K562 (cell line): ENCODE results near the gene ADGRB2. TPM values are rescaled to one million over a fixed set of nuclear protein-coding genes. Genes with fewer than 3 reads are reported as not detected.

Experiments used
- DMBX1 ChIP-seq: fragments of 250-450 bp; sonication (Bioruptor Pico); IDR thresholded peaks from 2 replicates; pipeline ENCODE4 v1.8.0; 2022; ENCODE audit warnings: inconsistent platforms, mild to moderate bottlenecking, moderate library complexity, borderline replicate concordance
- GTF2F1 ChIP-seq: IDR thresholded peaks from 2 replicates; pipeline ENCODE4 v1.6.1; 2011; ENCODE audit warnings: low read depth, low read length, improper control_type of control experiment
- HDAC1 ChIP-seq, 2 experiments: fragments of 450-650 bp; IDR thresholded peaks; 2 replicates each; pipeline ENCODE4 v1.6.1; 2016 to 2017; ENCODE audit warnings: inconsistent platforms in 1 of 2, mild to moderate bottlenecking in 1 of 2, moderate library complexity in 1 of 2
- HMG20A ChIP-seq: fragments of 450-650 bp; formaldehyde crosslinking; conservative IDR thresholded peaks from 2 replicates; pipeline ENCODE4 v1.4.0; 2020; ENCODE audit warnings: mild to moderate bottlenecking, mixed read lengths
- LCOR ChIP-seq: sonication (generic); formaldehyde crosslinking; IDR thresholded peaks from 2 replicates; pipeline ENCODE4 v1.8.0; 2022; ENCODE audit warnings: mild to moderate bottlenecking, missing genetic modification reagents
- NR2C1 ChIP-seq, 2 experiments: fragments of 450-650 bp; IDR thresholded peaks; 2 replicates each; pipeline ENCODE4 v1.6.1; 2017; ENCODE audit warnings: mild to moderate bottlenecking in 2 of 2, antibody characterized with exemption in 1 of 2, inconsistent platforms in 1 of 2, missing compliant biosample characterization in 1 of 2, missing genetic modification characterization in 1 of 2
- RCOR1 ChIP-seq, 2 experiments: IDR thresholded peaks; 2 replicates each; pipeline ENCODE4 v1.6.1; 2012; ENCODE audit warnings: low read depth in 2 of 2, low read length in 2 of 2, borderline replicate concordance in 1 of 2, improper control_type of control experiment in 1 of 2
- TAF7 ChIP-seq: fragments of 450-650 bp; IDR thresholded peaks from 2 replicates; pipeline ENCODE4 v1.6.1; 2016; ENCODE audit warnings: missing genetic modification characterization, missing compliant biosample characterization
- ZNF175 ChIP-seq: fragments of 200-800 bp; sonication (Bioruptor generic); IDR thresholded peaks from 2 replicates; pipeline ENCODE4 v1.6.1; 2016; ENCODE audit warnings: low read depth, mild to moderate bottlenecking, missing genetic modification characterization, missing compliant biosample characterization
- ZNF197 ChIP-seq: fragments of 200-800 bp; sonication (Bioruptor generic); IDR thresholded peaks from 2 replicates; pipeline ENCODE4 v1.6.1; 2016; ENCODE audit warnings: low read depth, missing genetic modification characterization, missing compliant biosample characterization
- polyA plus RNA-seq, 8 experiments: library from polyadenylated mRNA; depleted of rRNA in 4 of 8; stranded (reverse) in 5 of 8; unstranded in 3 of 8; fragments of >200 nt; fragmentation: Nextera tagmentation in 2 of 8; fragmentation: Illumina TruSeq in 1 of 8; extraction: Ambion mirVana in 2 of 8; extraction: Trizol in 1 of 8; gene quantifications; 2 replicates each; pipeline versions ENCODE4 v1.2.1 to v1.2.3, GENCODE V29; 2011 to 2014; ENCODE audit warnings: inconsistent platforms in 1 of 8, missing spikeins in 1 of 8
- total RNA-seq, 7 experiments: library from RNA; depleted of rRNA in 6 of 7; stranded (reverse); fragments of >200 nt in 6 of 7; fragmentation: Illumina TruSeq in 2 of 7; extraction: Trizol in 2 of 7; gene quantifications; 2 replicates each; pipeline versions ENCODE4 v1.2.1 to v1.2.3, GENCODE V29; 2011 to 2021; ENCODE audit warnings: low replicate concordance in 1 of 7
- TF ChIP-seq, protein P1 (sequence below): sonication (generic); formaldehyde crosslinking; IDR thresholded peaks from 2 replicates; pipeline ENCODE4 v1.8.1; 2023; ENCODE audit warnings: mild to moderate bottlenecking, missing genetic modification reagents
- TF ChIP-seq, protein P2 (sequence below), 2 experiments: fragments of 450-650 bp in 1 of 2; sonication (generic) in 1 of 2; formaldehyde crosslinking in 1 of 2; IDR thresholded peaks in 1 of 2; conservative IDR thresholded peaks in 1 of 2; 2 replicates each; pipeline versions ENCODE4 v1.6.1 to v1.8.1; 2016 to 2023; ENCODE audit warnings: mild to moderate bottlenecking in 2 of 2, moderate library complexity in 2 of 2, inconsistent platforms in 1 of 2, missing genetic modification reagents in 1 of 2
- TF ChIP-seq, protein P3 (sequence below), 2 experiments: fragments of 450-650 bp; formaldehyde crosslinking in 1 of 2; IDR thresholded peaks; 2 replicates each; pipeline versions ENCODE4 v1.4.0 to v1.6.1; 2014 to 2020; ENCODE audit warnings: mild to moderate bottlenecking in 2 of 2, borderline replicate concordance in 1 of 2, low read depth in 1 of 2

ADGRB2 gene
- total and polyA plus RNA-seq, 9 of the 15 experiments (the other 6 are each of a cell fraction or from before 2014, with no cell fraction given), result 0.04 to 0.23 (median 0.20) TPM; not detected in 2

DNA sequence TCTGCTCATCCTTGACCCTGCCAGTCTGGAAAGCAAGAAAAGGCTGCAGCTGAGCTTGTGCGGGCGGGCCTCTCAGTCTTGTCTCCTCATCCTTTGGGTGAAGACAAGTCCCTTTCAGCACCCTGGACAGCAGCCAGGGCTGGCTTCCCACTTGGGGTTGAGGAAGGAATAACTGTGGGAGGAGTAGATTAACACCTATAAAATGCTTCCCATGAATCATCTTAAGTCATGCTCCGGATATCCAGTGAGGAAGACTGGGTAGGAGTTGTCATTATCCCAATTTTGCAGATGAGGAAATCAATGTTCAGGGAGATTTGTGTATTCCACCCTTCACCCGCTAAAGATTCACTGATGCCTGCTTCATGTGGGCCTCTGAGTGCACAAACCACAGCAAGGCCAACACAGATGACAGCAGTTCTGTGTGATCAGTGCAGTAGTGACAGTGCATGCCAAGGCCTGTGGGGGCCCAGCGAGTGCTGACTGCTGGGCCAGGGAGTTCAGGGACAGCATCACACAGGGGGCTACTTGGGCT lies 40.2 kb downstream of the ADGRB2 start (continued):
- TF ChIP-seq, protein P1, sequence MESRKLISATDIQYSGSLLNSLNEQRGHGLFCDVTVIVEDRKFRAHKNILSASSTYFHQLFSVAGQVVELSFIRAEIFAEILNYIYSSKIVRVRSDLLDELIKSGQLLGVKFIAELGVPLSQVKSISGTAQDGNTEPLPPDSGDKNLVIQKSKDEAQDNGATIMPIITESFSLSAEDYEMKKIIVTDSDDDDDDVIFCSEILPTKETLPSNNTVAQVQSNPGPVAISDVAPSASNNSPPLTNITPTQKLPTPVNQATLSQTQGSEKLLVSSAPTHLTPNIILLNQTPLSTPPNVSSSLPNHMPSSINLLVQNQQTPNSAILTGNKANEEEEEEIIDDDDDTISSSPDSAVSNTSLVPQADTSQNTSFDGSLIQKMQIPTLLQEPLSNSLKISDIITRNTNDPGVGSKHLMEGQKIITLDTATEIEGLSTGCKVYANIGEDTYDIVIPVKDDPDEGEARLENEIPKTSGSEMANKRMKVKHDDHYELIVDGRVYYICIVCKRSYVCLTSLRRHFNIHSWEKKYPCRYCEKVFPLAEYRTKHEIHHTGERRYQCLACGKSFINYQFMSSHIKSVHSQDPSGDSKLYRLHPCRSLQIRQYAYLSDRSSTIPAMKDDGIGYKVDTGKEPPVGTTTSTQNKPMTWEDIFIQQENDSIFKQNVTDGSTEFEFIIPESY, result peak; percentile 53; the same call in 1 of the 2 replicates
- TF ChIP-seq TAF7 (no peak), LCOR (CRISPR knock-in tag) (0 out of 2 replicates have a peak, but pooled peaks have one; percentile 50), GTF2F1 (no peak), HDAC1 (IDR thresholded peaks at IDR 0.05) (peak in 1 of 2 experiments; percentile 16; a peak in 1 of 4 replicates), ZNF197 (CRISPR knock-in tag) (peak; percentile 91; the same call in 1 of the 2 replicates), NR2C1 (IDR thresholded peaks at IDR 0.05) (no peak), NR2C1 (tag; IDR thresholded peaks at IDR 0.05) (0 out of 2 replicates have a peak, but pooled peaks have one; percentile 25), RCOR1 (IDR thresholded peaks at IDR 0.05; ENCODE audit: borderline replicate concordance in 1 of 2, low read depth in 2 of 2, low read length in 2 of 2) (peak; percentile 17 to 85; a peak in 2 of 4 replicates), HMG20A (CRISPR knock-in tag) (no peak), ZNF175 (CRISPR knock-in tag) (peak; percentile 58; the same call in 1 of the 2 replicates), DMBX1 (peak; percentile 82)
- TF ChIP-seq, protein P2, sequence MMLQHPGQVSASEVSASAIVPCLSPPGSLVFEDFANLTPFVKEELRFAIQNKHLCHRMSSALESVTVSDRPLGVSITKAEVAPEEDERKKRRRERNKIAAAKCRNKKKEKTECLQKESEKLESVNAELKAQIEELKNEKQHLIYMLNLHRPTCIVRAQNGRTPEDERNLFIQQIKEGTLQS (IDR thresholded peaks at IDR 0.05), result no peak
- TF ChIP-seq, protein P2 (CRISPR knock-in tag; conservative IDR thresholded peaks at IDR 0.05), result 0 out of 2 replicates have a peak, but pooled peaks have one; percentile 52
- TF ChIP-seq, protein P3, sequence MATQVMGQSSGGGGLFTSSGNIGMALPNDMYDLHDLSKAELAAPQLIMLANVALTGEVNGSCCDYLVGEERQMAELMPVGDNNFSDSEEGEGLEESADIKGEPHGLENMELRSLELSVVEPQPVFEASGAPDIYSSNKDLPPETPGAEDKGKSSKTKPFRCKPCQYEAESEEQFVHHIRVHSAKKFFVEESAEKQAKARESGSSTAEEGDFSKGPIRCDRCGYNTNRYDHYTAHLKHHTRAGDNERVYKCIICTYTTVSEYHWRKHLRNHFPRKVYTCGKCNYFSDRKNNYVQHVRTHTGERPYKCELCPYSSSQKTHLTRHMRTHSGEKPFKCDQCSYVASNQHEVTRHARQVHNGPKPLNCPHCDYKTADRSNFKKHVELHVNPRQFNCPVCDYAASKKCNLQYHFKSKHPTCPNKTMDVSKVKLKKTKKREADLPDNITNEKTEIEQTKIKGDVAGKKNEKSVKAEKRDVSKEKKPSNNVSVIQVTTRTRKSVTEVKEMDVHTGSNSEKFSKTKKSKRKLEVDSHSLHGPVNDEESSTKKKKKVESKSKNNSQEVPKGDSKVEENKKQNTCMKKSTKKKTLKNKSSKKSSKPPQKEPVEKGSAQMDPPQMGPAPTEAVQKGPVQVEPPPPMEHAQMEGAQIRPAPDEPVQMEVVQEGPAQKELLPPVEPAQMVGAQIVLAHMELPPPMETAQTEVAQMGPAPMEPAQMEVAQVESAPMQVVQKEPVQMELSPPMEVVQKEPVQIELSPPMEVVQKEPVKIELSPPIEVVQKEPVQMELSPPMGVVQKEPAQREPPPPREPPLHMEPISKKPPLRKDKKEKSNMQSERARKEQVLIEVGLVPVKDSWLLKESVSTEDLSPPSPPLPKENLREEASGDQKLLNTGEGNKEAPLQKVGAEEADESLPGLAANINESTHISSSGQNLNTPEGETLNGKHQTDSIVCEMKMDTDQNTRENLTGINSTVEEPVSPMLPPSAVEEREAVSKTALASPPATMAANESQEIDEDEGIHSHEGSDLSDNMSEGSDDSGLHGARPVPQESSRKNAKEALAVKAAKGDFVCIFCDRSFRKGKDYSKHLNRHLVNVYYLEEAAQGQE (IDR thresholded peaks at IDR 0.05; ENCODE audit: borderline replicate concordance), result peak; percentile 100
- TF ChIP-seq, protein P3 (CRISPR knock-in tag; IDR thresholded peaks at IDR 0.05; ENCODE audit: low read depth), result peak; percentile 98
